GM19240 (cell line): ENCODE results near the gene LINGO4.

Experiments
- DNase-seq: peaks from one replicate; pipeline ENCODE4 v3.0.0; 2011; ENCODE audit warnings: low spot score; ENCODE audit not compliant: insufficient read length

LINGO4 gene

DNA sequence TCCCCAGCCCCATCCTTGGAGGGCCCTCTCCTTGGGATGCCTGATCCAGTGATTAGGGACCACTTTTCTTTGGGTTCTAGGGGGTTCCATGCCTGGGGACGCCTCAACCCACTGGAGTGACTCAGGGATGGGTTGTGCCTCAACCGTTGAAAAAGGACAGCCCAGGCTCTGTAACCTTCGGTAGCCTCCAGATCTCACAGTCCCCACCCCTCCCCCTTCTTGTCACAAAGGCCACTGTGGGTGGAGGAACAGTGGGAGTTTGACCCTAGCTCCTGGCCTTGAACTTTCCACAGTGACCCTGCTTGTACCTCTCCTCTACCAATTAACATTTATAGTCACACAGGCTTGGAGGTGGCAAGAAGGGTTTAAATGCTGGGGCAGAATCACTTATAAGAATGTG lies 29.0 kb upstream of the LINGO4 start:
- no peak for DNase-seq

DNA sequence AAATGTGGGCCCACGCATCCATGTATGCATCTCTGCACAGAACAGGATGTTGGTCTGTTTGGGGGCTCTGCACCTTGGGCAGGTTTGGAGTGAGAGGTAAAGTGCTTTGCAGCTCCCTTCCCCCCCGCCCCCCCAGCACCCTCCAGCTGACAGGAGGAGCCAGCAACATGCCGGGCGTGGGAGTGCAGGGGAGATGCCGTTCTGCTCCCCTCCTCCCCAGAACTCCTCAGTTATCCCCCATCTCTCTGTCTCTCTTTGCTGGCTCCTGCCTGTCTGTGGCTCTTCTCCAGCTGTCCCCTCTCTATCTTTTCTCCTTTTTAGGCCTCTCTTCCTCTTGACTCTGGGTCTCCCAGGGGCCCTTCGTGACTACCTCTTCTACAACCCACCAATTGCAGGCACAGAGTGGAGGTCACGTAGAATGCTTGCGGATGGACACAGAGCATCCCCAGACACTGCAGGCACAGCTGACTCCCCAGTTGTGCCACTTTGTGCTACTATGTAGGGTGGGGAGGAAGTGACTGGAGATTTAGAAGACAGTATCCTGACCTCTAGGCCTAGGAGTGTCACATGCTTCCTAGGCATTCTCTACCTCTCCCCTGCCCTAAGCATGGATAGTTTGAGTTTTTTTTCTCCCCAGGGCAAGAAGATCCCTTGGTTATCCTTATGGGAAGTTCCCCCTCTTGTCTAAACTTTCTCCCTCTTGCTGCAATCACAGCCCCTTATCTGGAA lies 28.1 kb upstream of the LINGO4 start:
- no peak for DNase-seq

GRCh38 chr1:151832318-151832980 lies 27.2 kb upstream of the LINGO4 start:
- DNase-seq = no peak

DNA sequence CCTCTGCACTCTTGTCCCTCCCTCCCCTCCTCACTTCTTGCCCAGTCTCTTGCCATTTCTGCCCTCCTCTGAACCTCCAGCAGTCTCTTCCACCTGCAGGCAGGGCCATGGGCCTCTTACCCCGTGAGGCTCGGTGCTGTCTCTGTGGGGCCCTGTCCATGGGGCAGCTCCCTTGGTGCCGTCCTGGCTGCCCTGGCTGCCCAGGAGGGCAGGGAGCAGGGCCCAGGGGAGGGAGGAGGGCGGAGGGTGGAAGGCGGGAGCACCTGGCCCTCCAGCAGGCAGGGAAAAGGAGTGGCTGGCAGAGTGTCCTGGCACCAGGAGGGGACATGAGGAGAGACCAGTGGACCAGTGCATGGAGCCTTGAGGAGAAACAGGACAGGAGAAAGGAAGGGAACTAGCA lies 26.4 kb upstream of the LINGO4 start, which contains the start of gene RORC:
RORC (minus strand) TSS at position 198 of the 400 bp plus-strand sequence; CDS start at position 160, 38 bp downstream.
- DNase-seq = no peak

- DNase-seq = no peak
Measured at GRCh38 chr1:151831256-151831591, 26.0 kb upstream of the LINGO4 start.

GRCh38 chr1:151830055-151830454 lies 24.8 kb upstream of the LINGO4 start:
- DNase-seq = no peak

DNA sequence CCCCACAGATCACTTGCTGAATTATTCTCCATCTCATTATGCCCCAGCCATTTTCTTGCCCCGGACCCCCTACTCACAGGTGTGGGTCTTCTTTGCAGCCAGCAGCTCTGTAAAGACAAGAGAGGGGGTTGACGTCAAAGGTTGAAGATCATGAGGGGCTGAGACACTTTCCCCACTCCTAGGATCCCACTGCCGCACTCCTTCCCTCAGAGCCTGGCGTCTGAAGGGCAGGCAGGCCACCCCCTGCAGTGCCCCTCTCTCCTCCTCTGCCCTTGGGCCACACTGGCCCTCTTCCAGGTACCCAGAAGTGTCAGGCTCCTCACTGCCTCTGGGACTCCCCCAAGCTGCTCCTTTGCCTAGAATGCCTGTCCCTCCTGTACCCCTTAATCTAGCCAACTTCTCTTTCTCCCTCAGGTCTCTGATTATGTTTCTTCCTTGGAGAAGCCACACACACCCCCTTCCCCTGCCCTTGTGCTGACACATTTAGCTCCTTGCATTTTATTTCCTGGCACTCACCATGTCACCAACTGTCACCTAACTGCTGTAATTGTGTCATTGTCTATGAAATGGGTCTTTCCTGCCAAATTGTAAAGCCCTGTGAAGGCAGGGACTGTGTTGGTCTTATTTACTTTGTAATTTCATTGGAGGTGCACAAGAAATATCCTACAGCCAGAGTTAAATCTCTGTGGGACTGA lies 24.3 kb upstream of the LINGO4 start:
- no peak for DNase-seq

DNA sequence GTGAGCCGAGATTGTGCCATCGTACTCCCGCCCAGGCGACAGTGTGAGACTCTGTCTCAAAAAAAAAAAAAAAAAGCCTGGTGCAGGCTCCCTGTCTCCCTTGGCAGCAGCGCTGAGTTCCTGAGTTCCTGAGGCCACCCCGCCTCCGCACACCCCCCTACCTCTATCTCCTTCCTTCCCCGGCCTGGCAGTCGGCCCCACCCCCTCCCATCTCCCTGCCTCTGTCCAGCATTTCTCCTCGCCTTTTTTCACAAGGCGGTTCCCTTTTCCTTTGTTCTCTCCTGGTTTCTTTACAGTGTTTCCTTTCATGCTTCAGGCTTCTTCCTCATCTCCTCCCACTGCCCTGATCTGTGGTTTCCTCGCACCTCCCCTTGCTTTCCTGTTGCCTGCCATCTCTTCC lies 23.7 kb upstream of the LINGO4 start:
- DNase-seq = no peak

DNA sequence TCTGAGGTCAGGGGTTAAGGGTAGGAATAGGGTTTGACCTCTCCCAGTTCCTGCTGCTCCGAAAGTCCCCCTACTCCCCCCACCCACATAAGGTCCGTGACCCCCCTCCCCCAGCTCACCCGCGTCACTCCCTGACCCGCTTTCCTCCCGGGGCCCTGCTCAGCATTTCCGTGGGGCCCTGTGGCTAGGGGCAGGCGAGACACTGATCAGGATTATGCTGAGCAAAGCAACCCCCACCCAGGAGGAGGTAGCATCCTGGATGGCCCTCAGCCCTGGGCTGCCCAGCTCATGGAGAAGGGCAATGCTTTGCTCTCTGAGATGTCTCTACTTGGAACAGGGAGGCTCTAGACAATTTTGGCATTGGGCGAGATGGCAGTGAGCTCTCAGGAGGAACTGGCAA lies 22.6 kb upstream of the LINGO4 start:
- no peak for DNase-seq

GRCh38 chr1:151825751-151826660 lies 20.8 kb upstream of the LINGO4 start:
- DNase-seq = no peak

GRCh38 chr1:151825204-151825603 lies 20.0 kb upstream of the LINGO4 start:
- DNase-seq = no peak

DNA sequence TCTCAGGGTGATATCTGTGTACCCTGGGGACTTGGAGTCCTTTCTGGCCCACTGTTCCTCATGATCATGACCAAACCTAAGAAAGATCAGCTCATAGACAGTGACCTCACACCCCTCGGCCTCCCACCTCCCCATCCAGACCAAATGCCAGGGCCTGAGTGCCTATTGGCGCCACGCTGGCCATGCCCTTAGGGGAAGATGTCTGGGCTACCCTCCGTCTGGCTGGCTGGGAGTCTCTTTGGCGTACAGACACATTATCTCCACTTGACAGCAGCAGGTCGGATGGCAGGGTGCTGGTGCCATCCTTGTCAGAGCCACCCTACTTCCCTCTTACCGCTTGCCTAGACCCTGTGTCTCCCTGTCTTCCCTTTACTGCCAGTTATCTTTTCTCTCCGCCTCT lies 18.0 kb upstream of the LINGO4 start:
- no peak for DNase-seq

DNA sequence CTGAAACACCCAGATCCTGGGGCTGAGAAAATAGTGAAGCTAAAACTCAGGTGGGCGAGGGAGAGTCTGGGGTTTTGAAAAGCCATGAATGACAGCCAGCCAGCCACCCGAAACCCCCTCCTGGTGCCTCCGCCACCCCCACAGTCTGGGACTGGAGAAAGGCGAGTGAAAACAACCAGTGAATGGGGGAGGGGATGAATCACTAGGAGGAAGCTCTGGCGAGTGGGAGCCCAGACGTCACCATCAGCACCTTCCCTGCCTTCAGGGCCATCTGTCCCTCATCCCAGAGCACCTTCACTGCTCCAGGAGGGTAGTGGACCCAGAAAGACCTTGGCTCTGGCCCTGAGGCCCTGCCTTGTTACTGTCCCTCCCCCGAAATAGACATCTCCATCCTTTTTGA lies 17.2 kb upstream of the LINGO4 start:
- no peak for DNase-seq

GRCh38 chr1:151820940-151821339 lies 15.7 kb upstream of the LINGO4 start:
- no peak for DNase-seq

- no peak for DNase-seq
Measured at GRCh38 chr1:151819976-151820623, 14.9 kb upstream of the LINGO4 start.

- DNase-seq = no peak
Measured at GRCh38 chr1:151819227-151819835, 14.1 kb upstream of the LINGO4 start.

- DNase-seq = no peak
Measured at GRCh38 chr1:151817353-151817730, 12.1 kb upstream of the LINGO4 start.

- DNase-seq = no peak
Measured at GRCh38 chr1:151816548-151817352, 11.5 kb upstream of the LINGO4 start.

DNA sequence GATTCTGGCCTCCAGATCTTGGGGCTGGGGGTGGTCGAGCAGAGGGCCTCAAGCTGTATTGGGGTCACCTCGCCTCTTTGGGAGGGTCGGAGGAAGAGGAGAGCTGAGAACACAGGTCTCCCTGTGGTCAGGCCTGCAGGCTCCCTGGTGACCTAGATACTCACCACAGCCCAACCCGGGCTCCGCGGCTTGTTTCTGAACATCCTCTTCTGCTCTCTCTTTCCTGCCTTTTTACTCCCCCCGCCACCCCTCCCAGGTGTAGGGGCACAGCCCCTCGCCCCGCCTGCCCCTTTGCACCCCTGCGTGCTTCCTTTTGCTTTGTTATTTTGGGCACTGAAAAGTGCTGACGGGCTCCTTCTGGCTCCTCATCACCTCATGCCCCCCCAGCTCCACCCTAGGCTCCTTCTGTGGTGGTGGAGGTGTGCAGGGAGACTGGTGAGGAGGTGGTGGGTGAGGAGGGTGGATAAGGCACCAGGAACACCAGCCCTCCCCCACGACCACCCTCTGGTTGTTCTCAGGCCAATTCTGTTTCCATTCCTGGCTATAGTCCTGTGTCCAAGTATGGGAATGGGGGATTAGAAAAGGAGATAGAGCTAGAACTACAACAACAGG lies 10.6 kb upstream of the LINGO4 start:
- no peak for DNase-seq
